Measurements from ENCODE around the gene SART1. TPM values are rescaled to one million over a fixed set of nuclear protein-coding genes. Genes with fewer than 3 reads are reported as not detected.
A peak's percentile ranks its signal among the peaks of the same experiment; 100 is the strongest.

The SART1 gene
- total and polyA plus RNA-seq, 7 donors = 22.2 to 50.0 (median 36.7) TPM

DNA sequence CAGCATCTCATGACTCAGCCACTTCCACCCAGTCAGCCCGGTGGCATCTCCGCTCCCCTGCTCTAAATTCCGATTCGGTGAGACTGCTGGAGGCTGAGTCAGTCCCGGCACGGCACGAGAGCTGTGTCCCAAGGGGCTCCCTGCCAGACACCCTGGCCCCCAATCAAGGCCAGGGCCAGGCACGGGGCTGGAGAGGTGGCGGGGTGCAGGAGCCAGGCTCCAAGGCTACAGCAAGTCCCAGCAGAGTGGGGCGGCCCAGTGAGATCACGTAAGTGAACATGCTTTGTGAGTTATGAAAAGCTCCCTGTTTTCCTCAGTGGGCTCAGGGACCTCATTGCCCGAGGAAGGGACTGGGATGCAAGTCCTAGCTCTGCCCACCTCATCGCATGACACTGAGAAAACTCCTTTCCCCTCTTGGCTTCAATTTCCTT lies 45.7 kb upstream of the SART1 start:
- peak in 2 of 4 donors; percentile 10 to 82 for TF ChIP-seq EP300 (IDR thresholded peaks at IDR 0.05)
- TF ChIP-seq POLR2A (IDR thresholded peaks at IDR 0.05) = no peak
- no peak for TF ChIP-seq CTCF (IDR thresholded peaks at IDR 0.05)
- peak; percentile 57 to 91 (median 66) for TF ChIP-seq POLR2AphosphoS5 (IDR thresholded peaks at IDR 0.05)

GRCh38 chr11:65916391-65916790 lies 45.1 kb upstream of the SART1 start:
- intact Hi-C loops (cut with DNase I) = loop anchor here (5.0 kb wide), 1 partner anchor 59 kb away; the partner anchor contains the start of gene CFL1
- Histone ChIP-seq H3K4me1 (peaks cover 0 to 68% (median 62%) of the 10 kb centered on the region in 4 donors), H3K27me3 (no peaks in the 10 kb centered on the region), H3K4me3 (no peak overlapping the region), H3K36me3 (peaks cover 0 to 15% (median 0%) of the 10 kb centered on the region in 4 donors), H3K9me3 (no peaks in the 10 kb centered on the region), H3K27ac (peak overlapping the region; percentile 94 to 99 (median 96))
- no peak for TF ChIP-seq POLR2AphosphoS5 (IDR thresholded peaks at IDR 0.05)
- TF ChIP-seq CTCF (IDR thresholded peaks at IDR 0.05) = no peak
- TF ChIP-seq EP300 (IDR thresholded peaks at IDR 0.05) = no peak
- TF ChIP-seq POLR2A (IDR thresholded peaks at IDR 0.05) = no peak
- WGBS, 2 donors = 81% methylated on average over 7 of the region's 7 CpGs
- DNase-seq = no peak

More for the DNA sequence above, 45.7 kb upstream of the SART1 start:
- H3K27me3 ChIP-seq = no peaks in the 10 kb centered on the region
- peak; percentile 97 for DNase-seq
- peaks cover 0 to 66% (median 59%) of the 10 kb centered on the region in 4 donors for H3K4me1 ChIP-seq
- peaks cover 0 to 10% (median 0%) of the 10 kb centered on the region in 4 donors for H3K36me3 ChIP-seq
- WGBS, 2 donors = 52 to 69% methylated on average over 13 of the region's 13 CpGs
- H3K27ac ChIP-seq = peak overlapping the region; percentile 94 to 99 (median 96)
- H3K9me3 ChIP-seq = no peaks in the 10 kb centered on the region
- H3K4me3 ChIP-seq = no peak overlapping the region
- intact Hi-C loops (cut with DNase I) = loop anchor here (2.0 to 5.0 kb wide), 2 partner anchors 15 to 59 kb away; partner anchors contain the start of genes CFL1 and FOSL1

DNA sequence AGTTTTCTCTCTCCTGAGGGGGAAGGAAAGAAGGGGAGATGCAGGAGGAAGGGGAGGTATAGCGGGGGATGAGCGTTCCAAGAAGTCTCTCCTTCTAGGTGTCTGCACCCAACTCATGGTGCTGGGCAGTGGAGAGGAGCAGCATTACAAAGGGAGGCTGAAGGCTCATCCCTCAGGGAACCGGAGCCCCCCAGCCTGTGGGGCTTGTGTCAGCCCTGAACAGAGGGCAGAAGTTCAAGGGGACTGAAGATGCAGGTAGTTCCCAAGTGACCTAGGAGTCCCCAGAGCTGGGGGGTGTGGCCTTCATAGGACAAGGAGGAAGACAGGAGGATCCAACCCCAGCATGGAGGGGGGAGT lies 44.5 kb upstream of the SART1 start:
- no peak for DNase-seq
- Histone ChIP-seq H3K27ac (peak overlapping the region; percentile 94 to 99 (median 96)), H3K4me1 (peaks cover 0 to 61% (median 56%) of the 10 kb centered on the region in 4 donors), H3K4me3 (peak overlapping the region in 2 of 4 donors; percentile 90 to 91), H3K9me3 (no peaks in the 10 kb centered on the region), H3K27me3 (no peaks in the 10 kb centered on the region), H3K36me3 (peaks cover 0 to 22% (median 0%) of the 10 kb centered on the region in 4 donors)
- WGBS, 2 donors = 94 to 95% methylated on average over 3 of the region's 3 CpGs
- intact Hi-C loops (cut with DNase I) = loop anchor here (5.0 kb wide), 1 partner anchor 60 kb away; the partner anchor contains the start of gene CFL1
- no peak for TF ChIP-seq CTCF (IDR thresholded peaks at IDR 0.05)
- TF ChIP-seq POLR2A (IDR thresholded peaks at IDR 0.05) = no peak
- TF ChIP-seq EP300 (IDR thresholded peaks at IDR 0.05) = no peak
- TF ChIP-seq POLR2AphosphoS5 (IDR thresholded peaks at IDR 0.05) = no peak

GRCh38 chr11:65917434-65918210 lies 43.9 kb upstream of the SART1 start:
- Histone ChIP-seq H3K27me3 (no peaks in the 10 kb centered on the region), H3K4me3 (peak overlapping the region; percentile 90 to 98 (median 94)), H3K4me1 (peaks cover 0 to 59% (median 53%) of the 10 kb centered on the region in 4 donors), H3K36me3 (peaks cover 0 to 27% (median 2%) of the 10 kb centered on the region in 4 donors), H3K27ac (peak overlapping the region; percentile 94 to 99 (median 96)), H3K9me3 (no peaks in the 10 kb centered on the region)
- no peak for DNase-seq
- intact Hi-C loops (cut with DNase I) = loop anchor here (2.0 to 5.0 kb wide), 2 partner anchors 43 to 60 kb away; partner anchors contain the start of genes CFL1 and SART1
- TF ChIP-seq POLR2AphosphoS5 (IDR thresholded peaks at IDR 0.05) (no peak), POLR2A (IDR thresholded peaks at IDR 0.05) (no peak), EP300 (IDR thresholded peaks at IDR 0.05) (no peak), CTCF (IDR thresholded peaks at IDR 0.05) (no peak)
- 87 to 90% methylated on average over 35 of the region's 35 CpGs for WGBS, 2 donors

All from sigmoid colon (tissue), 7 donors.